Vagina (tissue), 2 donors: ENCODE measurements around the gene GPR176. TPM values are rescaled to one million over a fixed set of nuclear protein-coding genes. Genes with fewer than 3 reads are reported as not detected.
"Not testable (repeated sequence)": the region's sequence is repeated elsewhere in the genome, so short reads cannot be mapped to it uniquely, and the experiment has no call there.

Experiments used
- DNase-seq, 2 donors: peaks; one replicate each; pipeline ENCODE4 v3.0.0-alpha.2; 2017; ENCODE audit errors: extremely low spot score in 2 of 2
- H3K27ac ChIP-seq: fragments of 200-600 bp; sonication (generic); one replicate; pipeline ENCODE4 v1.5.1; 2019
- H3K27me3 ChIP-seq: fragments of 200-600 bp; sonication (generic); one replicate; pipeline ENCODE4 v1.5.1; 2019
- H3K36me3 ChIP-seq, 2 donors: fragments of 200-600 bp; sonication (generic); one replicate each; pipeline ENCODE4 v1.5.1; 2017 to 2019
- H3K4me1 ChIP-seq: fragments of 200-600 bp; sonication (generic); one replicate; pipeline ENCODE4 v1.5.1; 2019
- H3K4me3 ChIP-seq, 2 donors: fragments of 200-600 bp; sonication (generic); 1 replicate in 1 of 2; 2 replicates in 1 of 2; pipeline ENCODE4 v1.5.1; 2016 to 2019
- H3K9me3 ChIP-seq: fragments of 200-600 bp; sonication (generic); one replicate; pipeline ENCODE4 v1.5.1; 2019
- CTCF ChIP-seq, 3 experiments: fragments of 450-650 bp in 2 of 3; fragments of 200-600 bp in 1 of 3; sonication (generic) in 1 of 3; IDR thresholded peaks; one replicate each; pipeline ENCODE4 v1.5.1; 2017 to 2019; ENCODE audit warnings: antibody characterized with exemption in 3 of 3, mild to moderate bottlenecking in 2 of 3, moderate library complexity in 2 of 3
- POLR2A ChIP-seq, 2 donors: fragments of 450-650 bp; IDR thresholded peaks; one replicate each; pipeline ENCODE4 v1.6.1; 2017; ENCODE audit warnings: antibody characterized with exemption in 2 of 2, mild to moderate bottlenecking in 2 of 2, moderate library complexity in 2 of 2
- POLR2AphosphoS5 ChIP-seq, 2 donors: sonication (generic); formaldehyde crosslinking; IDR thresholded peaks; one replicate each; pipeline ENCODE4 v1.9.0; 2017; ENCODE audit warnings: antibody characterized with exemption in 2 of 2, mild to moderate bottlenecking in 2 of 2, low read depth in 1 of 2; ENCODE audit not compliant: insufficient read depth in 1 of 2
- intact Hi-C: fragments of 100-400 bp; cut with DNase I; formaldehyde crosslinking; loops from one replicate; pipeline ENCODE4 v1.15.1; 2023
- total RNA-seq: library from RNA; depleted of rRNA; stranded (reverse); fragments of >200 nt; gene quantifications from one replicate; pipeline ENCODE4 v1.2.3, GENCODE V29; 2016

Gene GPR176
- total RNA-seq, 1 donor from 2014 or later, result 5.4 TPM

- H3K27me3 ChIP-seq, result no peaks in the 10 kb centered on the region
- H3K36me3 ChIP-seq, result no peaks in the 10 kb centered on the region
- intact Hi-C loops, result no loop called here
- TF ChIP-seq POLR2A (IDR thresholded peaks at IDR 0.05), result no peak
- no peak for TF ChIP-seq CTCF (IDR thresholded peaks at IDR 0.05)
- no peak for TF ChIP-seq POLR2AphosphoS5 (IDR thresholded peaks at IDR 0.05; ENCODE audit: insufficient read depth in 1 of 2, low read depth in 1 of 2)
- DNase-seq, result no peak
- no peak overlapping the region for H3K27ac ChIP-seq
- no peak overlapping the region for H3K4me3 ChIP-seq
- no peaks in the 10 kb centered on the region for H3K4me1 ChIP-seq
- H3K9me3 ChIP-seq, result no peaks in the 10 kb centered on the region
These were observed 24.0 kb downstream of the GPR176 start for GRCh38 chr15:39896101-39896500.

DNA sequence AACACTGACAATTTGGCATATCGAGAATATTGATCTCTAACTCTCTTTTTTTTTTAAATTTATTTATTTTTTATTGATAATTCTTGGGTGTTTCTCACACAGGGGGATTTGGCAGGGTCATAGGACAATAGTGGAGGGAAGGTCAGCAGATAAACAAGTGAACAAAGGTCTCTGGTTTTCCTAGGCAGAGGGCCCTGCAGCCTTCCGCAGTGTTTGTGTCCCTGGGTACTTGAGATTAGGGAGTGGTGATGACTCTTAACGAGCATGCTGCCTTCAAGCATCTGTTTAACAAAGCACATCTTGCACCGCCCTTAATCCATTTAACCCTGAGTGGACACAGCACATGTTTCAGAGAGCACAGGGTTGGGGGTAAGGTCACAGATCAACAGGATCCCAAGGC, 27.0 kb downstream of the GPR176 start:
- H3K27me3 ChIP-seq, intact Hi-C loops, H3K9me3 ChIP-seq, H3K36me3 ChIP-seq, H3K27ac ChIP-seq, H3K4me1 ChIP-seq, DNase-seq, H3K4me3 ChIP-seq: not testable (repeated sequence)

- no peak for TF ChIP-seq CTCF (IDR thresholded peaks at IDR 0.05)
- TF ChIP-seq POLR2A (IDR thresholded peaks at IDR 0.05), result no peak
- no peak for TF ChIP-seq POLR2AphosphoS5 (IDR thresholded peaks at IDR 0.05; ENCODE audit: insufficient read depth in 1 of 2, low read depth in 1 of 2)
- intact Hi-C loops, result no loop called here
- Histone ChIP-seq H3K9me3 (no peaks in the 10 kb centered on the region), H3K4me3 (no peak overlapping the region), H3K36me3 (no peaks in the 10 kb centered on the region), H3K4me1 (no peaks in the 10 kb centered on the region), H3K27me3 (no peaks in the 10 kb centered on the region), H3K27ac (no peak overlapping the region)
- no peak for DNase-seq
These were observed 27.6 kb downstream of the GPR176 start for GRCh38 chr15:39892418-39892817.

- no peak overlapping the region for H3K27ac ChIP-seq
- H3K9me3 ChIP-seq, result no peaks in the 10 kb centered on the region
- no peaks in the 10 kb centered on the region for H3K4me1 ChIP-seq
- TF ChIP-seq POLR2A (IDR thresholded peaks at IDR 0.05), result no peak
- TF ChIP-seq POLR2AphosphoS5 (IDR thresholded peaks at IDR 0.05; ENCODE audit: insufficient read depth in 1 of 2, low read depth in 1 of 2), result no peak
- no peak for TF ChIP-seq CTCF (IDR thresholded peaks at IDR 0.05)
- no peak for DNase-seq
- no peaks in the 10 kb centered on the region for H3K36me3 ChIP-seq
- intact Hi-C loops, result loop anchor here (1.0 kb wide), 1 partner anchor 35 kb away; no protein-coding TSS in a partner anchor
- H3K27me3 ChIP-seq, result no peaks in the 10 kb centered on the region
- H3K4me3 ChIP-seq, result no peak overlapping the region
These were observed 29.4 kb downstream of the GPR176 start for GRCh38 chr15:39890621-39891020.

GRCh38 chr15:39889601-39890000, 30.5 kb downstream of the GPR176 start:
- Histone ChIP-seq H3K9me3 (no peaks in the 10 kb centered on the region), H3K27ac (no peak overlapping the region), H3K4me3 (no peak overlapping the region), H3K4me1 (no peaks in the 10 kb centered on the region), H3K36me3 (no peaks in the 10 kb centered on the region), H3K27me3 (no peaks in the 10 kb centered on the region)
- intact Hi-C loops, result no loop called here
- TF ChIP-seq POLR2A (IDR thresholded peaks at IDR 0.05) (no peak), POLR2AphosphoS5 (IDR thresholded peaks at IDR 0.05; ENCODE audit: insufficient read depth in 1 of 2, low read depth in 1 of 2) (no peak), CTCF (IDR thresholded peaks at IDR 0.05) (no peak)
- no peak for DNase-seq

DNA sequence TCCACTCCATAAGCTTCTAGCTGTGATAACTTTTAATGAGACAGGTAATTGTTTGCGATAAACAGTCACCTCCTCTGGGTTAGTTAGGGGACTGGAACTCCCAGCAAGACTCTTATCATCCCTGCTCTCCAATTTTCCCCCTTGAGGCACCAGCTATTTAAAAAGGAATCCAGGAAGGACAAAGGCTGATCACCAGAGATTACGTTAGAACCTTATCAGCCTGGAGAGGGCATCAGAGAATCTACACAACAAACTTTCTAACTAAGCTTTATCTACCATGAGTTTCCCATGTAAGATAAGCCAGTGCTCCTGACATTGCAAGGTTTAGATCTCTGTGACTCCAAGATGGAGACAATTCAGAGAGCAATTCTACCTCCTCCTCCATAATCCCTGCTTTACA, 31.3 kb downstream of the GPR176 start:
- H3K4me3 ChIP-seq, result no peak overlapping the region
- no peaks in the 10 kb centered on the region for H3K9me3 ChIP-seq
- H3K4me1 ChIP-seq, result no peaks in the 10 kb centered on the region
- intact Hi-C loops, result no loop called here
- no peak for DNase-seq
- TF ChIP-seq POLR2AphosphoS5 (IDR thresholded peaks at IDR 0.05; ENCODE audit: insufficient read depth in 1 of 2, low read depth in 1 of 2), result no peak
- no peak for TF ChIP-seq POLR2A (IDR thresholded peaks at IDR 0.05)
- no peak for TF ChIP-seq CTCF (IDR thresholded peaks at IDR 0.05)
- no peak overlapping the region for H3K27ac ChIP-seq
- H3K27me3 ChIP-seq, result no peaks in the 10 kb centered on the region
- H3K36me3 ChIP-seq, result no peaks in the 10 kb centered on the region
